ENCODE data around the gene TTC6. TPM values are rescaled to one million over a fixed set of nuclear protein-coding genes. Genes with fewer than 3 reads are reported as not detected.
"Not testable (repeated sequence)": the region's sequence is repeated elsewhere in the genome, so short reads cannot be mapped to it uniquely, and the experiment has no call there.

Gene TTC6
- polyA plus RNA-seq (2013, experiment 1 of 2), result not detected
- 0.30 TPM for polyA plus RNA-seq (2013, experiment 2 of 2)

DNA sequence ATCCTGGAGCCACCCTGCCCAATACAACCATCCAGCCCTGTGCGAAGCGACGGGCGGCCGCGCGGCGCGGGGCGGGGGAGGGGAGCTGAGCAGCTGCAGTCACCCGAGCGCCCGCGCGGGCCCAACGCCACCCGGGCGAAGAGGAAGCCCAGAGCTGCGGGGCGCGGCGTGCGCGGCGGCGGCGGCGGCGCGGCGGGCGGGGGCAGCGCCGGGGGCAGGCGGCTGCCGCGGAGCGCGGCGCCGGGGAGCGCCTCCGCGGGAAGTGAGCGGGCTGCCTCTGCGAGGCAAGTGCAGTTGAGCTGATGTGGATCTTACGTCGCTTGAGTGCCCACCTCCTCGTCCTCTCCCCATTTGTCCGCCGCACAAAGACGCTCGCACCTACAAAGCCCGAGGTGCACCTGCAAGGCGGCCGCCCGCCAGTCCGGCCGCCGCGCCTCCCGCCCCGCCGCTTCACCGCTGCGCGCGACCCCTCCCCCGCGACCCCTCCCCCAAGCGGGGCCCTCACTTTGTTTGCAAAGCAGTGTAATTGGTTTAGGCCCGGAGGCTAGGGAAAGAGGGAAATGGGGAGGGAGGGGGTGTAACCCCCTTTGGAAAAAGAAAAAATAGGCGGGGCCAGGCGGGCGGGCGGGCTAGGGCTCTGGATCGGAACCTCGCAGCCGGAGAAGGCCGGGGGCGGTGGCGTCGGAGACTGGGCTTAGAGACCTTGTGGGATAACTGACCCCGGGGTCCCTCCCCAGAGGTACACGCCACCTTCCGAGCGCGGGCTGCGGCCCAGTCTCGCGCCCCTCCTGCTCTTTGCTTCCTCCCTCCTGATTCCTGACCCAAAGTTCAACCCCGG is at the start of gene TTC6, which contains the start of gene FOXA1:
TSS of gene TTC6 (plus strand) at position 659 of the 838 bp plus-strand sequence. CDS start 26,436 bp downstream, outside the sequence.
TSS of gene FOXA1 (minus strand) at position 279 of the 838 bp plus-strand sequence. CDS start at position 2, 277 bp downstream.
- no peak within 1 kb of the TSS for H3K27ac ChIP-seq (ENCODE audit: low read depth, low read length, severe bottlenecking)
- peak within 1 kb of the TSS; percentile 27 for H3K4me3 ChIP-seq (ENCODE audit: extremely low read depth, insufficient read depth, low read length, poor library complexity, severe bottlenecking)
- WGBS, 2 experiments (ENCODE audit: insufficient coverage in 2 of 2), result 0 to 1% methylated on average over 44 to 76 of the region's 92 CpGs
- peaks cover 4% of the 10 kb centered on the region for H3K4me1 ChIP-seq (ENCODE audit: control insufficient read depth, insufficient read depth, low read length, poor library complexity, severe bottlenecking)
- no peaks in the 10 kb centered on the region for H3K36me3 ChIP-seq (ENCODE audit: control insufficient read depth, insufficient read depth, low read length)
- H3K9me3 ChIP-seq (ENCODE audit: control insufficient read depth, low read length), result no peaks in the 10 kb centered on the region

- H3K4me1 ChIP-seq (ENCODE audit: control insufficient read depth, insufficient read depth, low read length, poor library complexity, severe bottlenecking), result peaks cover 8% of the 10 kb centered on the region
- H3K9me3 ChIP-seq (ENCODE audit: control insufficient read depth, low read length), result no peaks in the 10 kb centered on the region
- no peaks in the 10 kb centered on the region for H3K36me3 ChIP-seq (ENCODE audit: control insufficient read depth, insufficient read depth, low read length)
- WGBS, 2 experiments (ENCODE audit: insufficient coverage in 2 of 2), result 71 to 91% methylated on average over 2 to 4 of the region's 6 CpGs
- no peak overlapping the region for H3K4me3 ChIP-seq (ENCODE audit: extremely low read depth, insufficient read depth, low read length, poor library complexity, severe bottlenecking)
- H3K27ac ChIP-seq (ENCODE audit: low read depth, low read length, severe bottlenecking), result peak overlapping the region; percentile 30
Measured at GRCh38 chr14:37546621-37547447, 48.6 kb upstream of the TTC6 start.

GRCh38 chr14:37550511-37550910 is 44.9 kb upstream of the TTC6 start:
- WGBS, 2 experiments (ENCODE audit: insufficient coverage in 2 of 2), result 100% methylated on average over 1 of the region's 5 CpGs
- Histone ChIP-seq H3K27ac (ENCODE audit: low read depth, low read length, severe bottlenecking) (no peak overlapping the region), H3K9me3 (ENCODE audit: control insufficient read depth, low read length) (no peaks in the 10 kb centered on the region), H3K36me3 (ENCODE audit: control insufficient read depth, insufficient read depth, low read length) (no peaks in the 10 kb centered on the region), H3K4me1 (ENCODE audit: control insufficient read depth, insufficient read depth, low read length, poor library complexity, severe bottlenecking) (peaks cover 8% of the 10 kb centered on the region), H3K4me3 (ENCODE audit: extremely low read depth, insufficient read depth, low read length, poor library complexity, severe bottlenecking) (no peak overlapping the region)

GRCh38 chr14:37551119-37551518 is 44.3 kb upstream of the TTC6 start:
- Histone ChIP-seq H3K9me3 (ENCODE audit: control insufficient read depth, low read length) (no peaks in the 10 kb centered on the region), H3K4me3 (ENCODE audit: extremely low read depth, insufficient read depth, low read length, poor library complexity, severe bottlenecking) (no peak overlapping the region), H3K27ac (ENCODE audit: low read depth, low read length, severe bottlenecking) (no peak overlapping the region), H3K4me1 (ENCODE audit: control insufficient read depth, insufficient read depth, low read length, poor library complexity, severe bottlenecking) (peaks cover 8% of the 10 kb centered on the region), H3K36me3 (ENCODE audit: control insufficient read depth, insufficient read depth, low read length) (no peaks in the 10 kb centered on the region)
- WGBS, 2 experiments (ENCODE audit: insufficient coverage in 2 of 2), result no CpG with 5 or more reads among the region's 1 CpG

DNA sequence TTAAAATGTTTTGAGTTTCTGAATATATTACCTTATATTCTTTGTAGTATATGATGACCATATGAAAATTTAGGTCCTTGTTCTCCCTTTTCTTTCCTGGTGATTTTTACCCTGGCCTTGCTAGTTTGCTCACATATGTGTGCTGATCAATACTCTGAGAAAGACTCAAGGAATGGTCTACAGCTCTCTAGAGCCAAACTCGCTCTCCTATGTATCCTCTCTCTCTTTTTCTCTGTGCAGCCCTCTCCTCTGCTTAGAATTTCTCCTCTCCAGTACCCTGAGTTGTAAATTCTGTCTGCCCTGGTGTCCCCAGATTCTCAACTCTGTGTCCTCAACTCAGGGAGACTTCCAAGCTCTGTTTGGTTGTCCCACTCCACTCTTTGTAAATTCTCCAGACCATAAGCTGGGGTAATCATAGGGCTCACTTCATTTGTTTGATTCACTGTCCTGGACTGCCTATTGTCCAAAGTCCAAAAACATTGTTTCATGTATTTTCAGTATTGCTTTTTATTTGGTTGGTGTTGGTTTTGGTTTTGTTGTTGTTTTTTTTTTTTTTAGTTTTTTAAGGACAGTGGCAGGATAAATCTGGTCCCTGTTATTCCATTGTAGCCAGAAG is 41.4 kb upstream of the TTC6 start:
- H3K4me3 ChIP-seq (ENCODE audit: extremely low read depth, insufficient read depth, low read length, poor library complexity, severe bottlenecking), result no peak overlapping the region
- no peaks in the 10 kb centered on the region for H3K36me3 ChIP-seq (ENCODE audit: control insufficient read depth, insufficient read depth, low read length)
- no peak overlapping the region for H3K27ac ChIP-seq (ENCODE audit: low read depth, low read length, severe bottlenecking)
- WGBS, 2 experiments (ENCODE audit: insufficient coverage in 2 of 2), result 89 to 100% methylated on average over 1 of the region's 1 CpG
- H3K4me1 ChIP-seq (ENCODE audit: control insufficient read depth, insufficient read depth, low read length, poor library complexity, severe bottlenecking), result no peaks in the 10 kb centered on the region
- no peaks in the 10 kb centered on the region for H3K9me3 ChIP-seq (ENCODE audit: control insufficient read depth, low read length)

DNA sequence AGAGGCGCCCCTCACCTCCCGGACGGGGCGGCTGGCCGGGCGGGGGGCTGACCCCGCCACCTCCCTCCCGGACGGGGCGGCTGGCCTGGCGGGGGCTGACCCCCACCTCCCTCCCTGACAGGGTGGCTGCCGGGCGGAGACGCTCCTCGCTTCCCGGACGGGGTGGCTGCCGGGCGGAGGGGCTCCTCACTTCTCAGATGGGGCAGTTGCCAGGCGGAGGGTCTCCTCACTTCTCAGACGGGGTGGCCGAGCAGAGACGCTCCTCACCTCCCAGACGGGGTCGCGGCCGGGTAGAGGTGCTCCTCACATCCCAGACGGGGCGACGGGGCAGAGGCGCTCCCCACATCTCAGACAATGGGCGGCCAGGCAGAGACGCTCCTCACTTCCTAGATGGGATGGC is 39.8 kb upstream of the TTC6 start:
- H3K27ac ChIP-seq (ENCODE audit: low read depth, low read length, severe bottlenecking); H3K9me3 ChIP-seq (ENCODE audit: control insufficient read depth, low read length); H3K4me3 ChIP-seq (ENCODE audit: extremely low read depth, insufficient read depth, low read length, poor library complexity, severe bottlenecking); H3K36me3 ChIP-seq (ENCODE audit: control insufficient read depth, insufficient read depth, low read length); H3K4me1 ChIP-seq (ENCODE audit: control insufficient read depth, insufficient read depth, low read length, poor library complexity, severe bottlenecking): not testable (repeated sequence)
- WGBS, 2 experiments (ENCODE audit: insufficient coverage in 2 of 2), result 68 to 100% methylated on average over 2 to 13 of the region's 33 CpGs

DNA sequence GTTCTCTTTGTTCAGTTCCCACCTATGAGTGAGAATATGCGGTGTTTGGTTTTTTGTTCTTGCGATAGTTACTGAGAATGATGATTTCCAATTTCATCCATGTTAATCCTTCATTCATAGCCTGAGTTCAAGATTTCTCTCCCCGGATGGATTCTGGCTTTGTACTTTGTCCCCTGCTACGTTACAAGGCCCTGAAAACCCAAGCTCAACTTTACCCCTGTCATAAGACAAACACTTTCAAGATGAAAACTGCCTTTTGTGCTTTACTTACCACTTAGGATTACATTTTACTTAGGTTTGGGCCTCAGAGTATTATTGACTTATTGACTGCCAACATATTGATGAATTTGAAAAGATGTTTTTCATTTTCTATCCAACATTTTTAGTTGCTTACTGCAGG is 36.7 kb upstream of the TTC6 start:
- WGBS, 2 experiments (ENCODE audit: insufficient coverage in 2 of 2), result 88 to 100% methylated on average over 2 of the region's 4 CpGs
- Histone ChIP-seq H3K4me1 (ENCODE audit: control insufficient read depth, insufficient read depth, low read length, poor library complexity, severe bottlenecking) (no peaks in the 10 kb centered on the region), H3K4me3 (ENCODE audit: extremely low read depth, insufficient read depth, low read length, poor library complexity, severe bottlenecking) (no peak overlapping the region), H3K9me3 (ENCODE audit: control insufficient read depth, low read length) (no peaks in the 10 kb centered on the region), H3K27ac (ENCODE audit: low read depth, low read length, severe bottlenecking) (no peak overlapping the region), H3K36me3 (ENCODE audit: control insufficient read depth, insufficient read depth, low read length) (no peaks in the 10 kb centered on the region)

- 60 to 80% methylated on average over 3 to 4 of the region's 6 CpGs for WGBS, 2 experiments (ENCODE audit: insufficient coverage in 2 of 2)
- Histone ChIP-seq H3K27ac (ENCODE audit: low read depth, low read length, severe bottlenecking) (no peak overlapping the region), H3K36me3 (ENCODE audit: control insufficient read depth, insufficient read depth, low read length) (no peaks in the 10 kb centered on the region), H3K4me1 (ENCODE audit: control insufficient read depth, insufficient read depth, low read length, poor library complexity, severe bottlenecking) (no peaks in the 10 kb centered on the region), H3K4me3 (ENCODE audit: extremely low read depth, insufficient read depth, low read length, poor library complexity, severe bottlenecking) (no peak overlapping the region), H3K9me3 (ENCODE audit: control insufficient read depth, low read length) (no peaks in the 10 kb centered on the region)
Measured at GRCh38 chr14:37559386-37559785, 36.0 kb upstream of the TTC6 start.

DNA sequence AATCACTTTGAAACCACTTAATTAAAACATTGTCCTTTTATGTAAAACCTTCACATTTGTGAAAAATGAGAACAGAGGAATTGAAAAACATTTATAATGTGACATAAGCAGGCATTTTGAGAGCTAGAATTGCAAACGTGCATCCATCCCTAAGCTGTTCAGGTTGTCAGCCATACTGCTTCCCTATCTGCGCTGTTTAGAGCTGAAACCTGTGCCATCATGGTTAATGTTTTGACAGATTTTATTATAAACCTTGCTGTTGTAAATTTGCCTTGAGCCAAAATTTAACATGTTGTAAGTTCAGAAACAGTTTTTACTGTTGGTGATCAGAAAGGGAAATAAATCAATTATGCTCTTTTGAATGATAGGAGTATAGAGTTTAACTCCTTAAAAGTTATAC is 32.2 kb upstream of the TTC6 start:
- no peaks in the 10 kb centered on the region for H3K9me3 ChIP-seq (ENCODE audit: control insufficient read depth, low read length)
- H3K27ac ChIP-seq (ENCODE audit: low read depth, low read length, severe bottlenecking), result no peak overlapping the region
- no peaks in the 10 kb centered on the region for H3K36me3 ChIP-seq (ENCODE audit: control insufficient read depth, insufficient read depth, low read length)
- 60 to 73% methylated on average over 1 to 2 of the region's 2 CpGs for WGBS, 2 experiments (ENCODE audit: insufficient coverage in 2 of 2)
- H3K4me3 ChIP-seq (ENCODE audit: extremely low read depth, insufficient read depth, low read length, poor library complexity, severe bottlenecking), result no peak overlapping the region
- H3K4me1 ChIP-seq (ENCODE audit: control insufficient read depth, insufficient read depth, low read length, poor library complexity, severe bottlenecking), result no peaks in the 10 kb centered on the region

- 86% methylated on average over 1 of the region's 1 CpG; no CpG with 5 or more reads in 1 of the 2 experiments for WGBS, 2 experiments (ENCODE audit: insufficient coverage in 2 of 2)
- H3K36me3 ChIP-seq (ENCODE audit: control insufficient read depth, insufficient read depth, low read length), result no peaks in the 10 kb centered on the region
- H3K4me3 ChIP-seq (ENCODE audit: extremely low read depth, insufficient read depth, low read length, poor library complexity, severe bottlenecking), result no peak overlapping the region
Measured at GRCh38 chr14:37565550-37565949, 29.9 kb upstream of the TTC6 start.

More at GRCh38 chr14:37565550-37565949, 29.9 kb upstream of the TTC6 start:
- H3K9me3 ChIP-seq (ENCODE audit: control insufficient read depth, low read length), result no peaks in the 10 kb centered on the region
- no peak overlapping the region for H3K27ac ChIP-seq (ENCODE audit: low read depth, low read length, severe bottlenecking)
- H3K4me1 ChIP-seq (ENCODE audit: control insufficient read depth, insufficient read depth, low read length, poor library complexity, severe bottlenecking), result no peaks in the 10 kb centered on the region

Measured in mesodermal cell (in vitro differentiated cells).